Activated CD4-positive, alpha-beta T cell treated with anti-CD3 and anti-CD28 coated beads for 48 hours (primary cell): ENCODE results near the gene IFITM2.
A peak's percentile ranks its signal among the peaks of the same experiment; 100 is the strongest.
"Not testable (repeated sequence)": the region's sequence is repeated elsewhere in the genome, so short reads cannot be mapped to it uniquely, and the experiment has no call there.

Experiments
- DNase-seq: peaks from one replicate; pipeline ENCODE4 v3.0.0-alpha.2; 2020

The IFITM2 gene

GRCh38 chr11:349270-349954 lies 41.8 kb downstream of the IFITM2 start:
- DNase-seq: not testable (repeated sequence)

GRCh38 chr11:350033-350722 lies 42.6 kb downstream of the IFITM2 start:
- DNase-seq: not testable (repeated sequence)

GRCh38 chr11:350723-351255 lies 43.2 kb downstream of the IFITM2 start:
- DNase-seq: no peak

GRCh38 chr11:351411-351810 lies 43.8 kb downstream of the IFITM2 start:
- DNase-seq: no peak

GRCh38 chr11:352456-353031 lies 44.9 kb downstream of the IFITM2 start:
- no peak for DNase-seq

- no peak for DNase-seq
Measured at GRCh38 chr11:353179-353873, 45.7 kb downstream of the IFITM2 start.

GRCh38 chr11:355581-356458 lies 48.2 kb downstream of the IFITM2 start:
- peak; percentile 92 for DNase-seq

- DNase-seq: no peak
Measured at GRCh38 chr11:356610-357009, 49.0 kb downstream of the IFITM2 start.

- no peak for DNase-seq
Measured at GRCh38 chr11:357582-357981, 50.0 kb downstream of the IFITM2 start.

- no peak for DNase-seq
Measured at GRCh38 chr11:358129-358800, 50.6 kb downstream of the IFITM2 start.
